ENCODE results near the gene CDH4. TPM values are rescaled to one million over a fixed set of nuclear protein-coding genes. Genes with fewer than 3 reads are reported as not detected.

Gene CDH4
- total RNA-seq, 4 donors from 2014 or later = not detected

DNA sequence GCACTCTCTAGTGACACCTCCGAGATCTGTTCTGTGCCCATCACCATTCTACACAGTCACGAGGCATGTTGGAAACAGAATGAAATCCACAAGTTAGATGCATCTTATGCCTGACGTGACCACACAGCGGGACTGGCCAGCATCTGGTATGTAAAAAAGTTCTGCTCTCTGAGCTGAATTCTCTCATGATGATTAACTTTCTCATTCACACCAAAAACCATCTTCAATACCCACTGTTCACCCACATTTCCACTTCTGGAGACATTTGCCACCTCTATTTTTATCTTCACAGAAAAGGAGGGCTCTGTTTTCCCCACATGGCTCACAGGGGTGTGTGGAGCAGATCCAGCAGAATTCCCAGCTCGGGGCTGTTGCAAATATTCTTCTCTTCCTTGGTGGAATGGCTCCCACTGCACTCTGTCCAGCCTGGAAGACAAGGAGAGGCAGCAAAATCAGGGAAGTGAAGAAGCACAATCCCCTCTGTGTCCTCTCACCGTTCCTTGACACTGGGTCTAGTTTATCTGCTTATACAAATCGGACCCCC, 510.2 kb downstream of the CDH4 start:
- intact Hi-C loops (cut with DNase I; ENCODE audit: low total_unique reads) (loop anchor here (10.0 kb wide), 1 partner anchor 483 kb away; no protein-coding TSS in a partner anchor), in situ Hi-C loops (cut with MboI; ENCODE audit: low pct_ligation_motif_present in 1 of 4, low pct_unique_long_range_greater_than_20kb in 1 of 4, low sequenced_read_pairs in 3 of 4) (no loop called here)
- H3K4me1 ChIP-seq = no peaks in the 10 kb centered on the region
- TF ChIP-seq POLR2AphosphoS5 (IDR thresholded peaks at IDR 0.05) (no peak), EP300 (IDR thresholded peaks at IDR 0.05; ENCODE audit: low read depth) (no peak), POLR2A (IDR thresholded peaks at IDR 0.05) (no peak)
- TF ChIP-seq, protein P1, sequence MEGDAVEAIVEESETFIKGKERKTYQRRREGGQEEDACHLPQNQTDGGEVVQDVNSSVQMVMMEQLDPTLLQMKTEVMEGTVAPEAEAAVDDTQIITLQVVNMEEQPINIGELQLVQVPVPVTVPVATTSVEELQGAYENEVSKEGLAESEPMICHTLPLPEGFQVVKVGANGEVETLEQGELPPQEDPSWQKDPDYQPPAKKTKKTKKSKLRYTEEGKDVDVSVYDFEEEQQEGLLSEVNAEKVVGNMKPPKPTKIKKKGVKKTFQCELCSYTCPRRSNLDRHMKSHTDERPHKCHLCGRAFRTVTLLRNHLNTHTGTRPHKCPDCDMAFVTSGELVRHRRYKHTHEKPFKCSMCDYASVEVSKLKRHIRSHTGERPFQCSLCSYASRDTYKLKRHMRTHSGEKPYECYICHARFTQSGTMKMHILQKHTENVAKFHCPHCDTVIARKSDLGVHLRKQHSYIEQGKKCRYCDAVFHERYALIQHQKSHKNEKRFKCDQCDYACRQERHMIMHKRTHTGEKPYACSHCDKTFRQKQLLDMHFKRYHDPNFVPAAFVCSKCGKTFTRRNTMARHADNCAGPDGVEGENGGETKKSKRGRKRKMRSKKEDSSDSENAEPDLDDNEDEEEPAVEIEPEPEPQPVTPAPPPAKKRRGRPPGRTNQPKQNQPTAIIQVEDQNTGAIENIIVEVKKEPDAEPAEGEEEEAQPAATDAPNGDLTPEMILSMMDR (IDR thresholded peaks at IDR 0.05) = no peak
- no peaks in the 10 kb centered on the region for H3K27me3 ChIP-seq
- DNase-seq = no peak
- H3K36me3 ChIP-seq = no peaks in the 10 kb centered on the region
- no peak overlapping the region for H3K4me3 ChIP-seq
- WGBS, 2 donors (ENCODE audit: low coverage in 1 of 2) = 54 to 68% methylated on average over 2 to 7 of the region's 7 CpGs
- no peak overlapping the region for H3K27ac ChIP-seq
- H3K9me3 ChIP-seq = no peaks in the 10 kb centered on the region

DNA sequence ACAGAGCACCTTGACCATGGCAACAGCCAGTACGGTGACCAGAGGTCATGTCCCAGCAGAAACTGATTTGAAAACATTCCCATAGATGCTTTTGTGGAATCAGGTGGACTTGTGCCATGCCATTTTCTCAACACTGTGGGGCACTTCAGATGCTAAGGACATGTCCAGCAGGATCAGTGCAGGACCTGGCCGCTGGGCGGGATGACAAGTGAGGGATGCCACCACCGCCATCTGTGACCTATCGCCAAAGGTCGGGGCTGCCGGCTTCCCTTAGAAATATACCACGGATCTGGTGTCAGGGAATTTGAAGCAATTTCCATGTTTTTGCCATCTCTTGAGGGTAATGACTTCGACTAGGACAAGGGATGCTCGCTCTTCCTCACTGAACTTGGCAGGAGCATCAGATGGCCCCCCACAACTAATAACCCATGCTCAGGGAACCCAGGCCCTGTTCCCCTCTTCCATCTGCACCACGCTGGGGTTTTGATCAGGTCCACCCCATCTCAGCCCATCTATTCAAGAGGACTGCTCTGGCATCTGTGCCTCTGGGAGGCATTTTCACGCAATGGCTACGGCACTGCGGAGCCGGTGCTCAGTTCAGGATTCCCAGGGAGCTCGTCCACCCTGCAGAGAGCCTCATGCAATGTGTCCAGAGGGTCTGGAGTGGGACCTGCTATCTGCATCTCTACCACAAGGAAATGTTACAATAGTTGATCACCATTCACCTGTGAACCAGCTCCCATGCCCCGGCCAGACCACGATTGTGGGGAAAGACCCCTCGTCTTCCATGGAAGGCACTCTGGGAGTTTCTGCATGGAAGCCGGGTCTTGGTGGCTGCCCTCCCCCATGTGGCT, 511.1 kb downstream of the CDH4 start:
- Histone ChIP-seq H3K4me3 (no peak overlapping the region), H3K27ac (no peak overlapping the region), H3K36me3 (no peaks in the 10 kb centered on the region), H3K9me3 (no peaks in the 10 kb centered on the region), H3K4me1 (no peaks in the 10 kb centered on the region), H3K27me3 (no peaks in the 10 kb centered on the region)
- DNase-seq = no peak
- TF ChIP-seq POLR2AphosphoS5 (IDR thresholded peaks at IDR 0.05) = no peak
- TF ChIP-seq, protein P1 (IDR thresholded peaks at IDR 0.05) = no peak
- TF ChIP-seq POLR2A (IDR thresholded peaks at IDR 0.05) = no peak
- TF ChIP-seq EP300 (IDR thresholded peaks at IDR 0.05; ENCODE audit: low read depth) = no peak
- 87% methylated on average over 20 of the region's 20 CpGs; no CpG with 5 or more reads in 1 of the 2 donors for WGBS, 2 donors (ENCODE audit: low coverage in 1 of 2)
- in situ Hi-C loops (cut with MboI; ENCODE audit: low pct_ligation_motif_present in 1 of 4, low pct_unique_long_range_greater_than_20kb in 1 of 4, low sequenced_read_pairs in 3 of 4) = no loop called here
- intact Hi-C loops (cut with DNase I; ENCODE audit: low total_unique reads) = loop anchor here (10.0 kb wide), 1 partner anchor 482 kb away; no protein-coding TSS in a partner anchor

DNA sequence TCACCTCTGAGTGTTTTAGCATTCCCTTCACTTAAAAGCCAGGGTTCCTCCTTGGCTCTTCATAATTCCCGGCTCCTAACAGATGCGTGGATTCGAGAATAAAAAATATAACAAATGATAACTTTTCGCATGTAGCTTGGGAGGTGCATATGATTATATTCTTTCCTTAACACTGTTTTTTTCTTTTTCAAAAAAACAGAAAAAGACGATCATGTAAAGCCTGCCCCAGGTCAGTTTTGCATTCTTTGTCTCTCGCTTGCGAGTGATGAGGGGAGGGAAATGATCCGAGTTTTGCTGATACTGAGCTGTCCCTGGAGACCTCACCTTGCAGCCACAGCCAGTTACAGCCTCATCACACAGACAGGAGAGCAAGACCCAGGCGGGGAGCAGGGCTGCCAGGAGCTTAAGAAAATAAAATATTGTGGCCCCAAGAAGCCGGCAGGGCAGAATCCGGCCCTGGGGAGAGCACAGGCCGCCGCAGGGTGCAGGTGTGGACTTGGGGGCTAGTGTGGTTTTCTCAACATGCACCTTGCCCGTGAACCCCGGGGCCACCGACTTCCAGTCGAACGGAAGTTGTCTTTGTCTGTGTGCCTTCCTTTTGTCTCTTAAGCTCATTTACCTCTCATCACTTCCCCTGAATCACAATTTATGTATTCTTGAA, 511.8 kb downstream of the CDH4 start:
- WGBS, 2 donors (ENCODE audit: low coverage in 1 of 2) = 77 to 85% methylated on average over 9 to 18 of the region's 18 CpGs
- no peak overlapping the region for H3K4me3 ChIP-seq
- no peak for DNase-seq
- intact Hi-C loops (cut with DNase I; ENCODE audit: low total_unique reads) (loop anchor here (10.0 kb wide), 1 partner anchor 481 kb away; no protein-coding TSS in a partner anchor), in situ Hi-C loops (cut with MboI; ENCODE audit: low pct_ligation_motif_present in 1 of 4, low pct_unique_long_range_greater_than_20kb in 1 of 4, low sequenced_read_pairs in 3 of 4) (no loop called here)
- TF ChIP-seq EP300 (IDR thresholded peaks at IDR 0.05; ENCODE audit: low read depth) = no peak
- H3K4me1 ChIP-seq = no peaks in the 10 kb centered on the region
- H3K27me3 ChIP-seq = no peaks in the 10 kb centered on the region
- H3K36me3 ChIP-seq = no peaks in the 10 kb centered on the region
- H3K9me3 ChIP-seq = no peaks in the 10 kb centered on the region
- H3K27ac ChIP-seq = no peak overlapping the region

DNA sequence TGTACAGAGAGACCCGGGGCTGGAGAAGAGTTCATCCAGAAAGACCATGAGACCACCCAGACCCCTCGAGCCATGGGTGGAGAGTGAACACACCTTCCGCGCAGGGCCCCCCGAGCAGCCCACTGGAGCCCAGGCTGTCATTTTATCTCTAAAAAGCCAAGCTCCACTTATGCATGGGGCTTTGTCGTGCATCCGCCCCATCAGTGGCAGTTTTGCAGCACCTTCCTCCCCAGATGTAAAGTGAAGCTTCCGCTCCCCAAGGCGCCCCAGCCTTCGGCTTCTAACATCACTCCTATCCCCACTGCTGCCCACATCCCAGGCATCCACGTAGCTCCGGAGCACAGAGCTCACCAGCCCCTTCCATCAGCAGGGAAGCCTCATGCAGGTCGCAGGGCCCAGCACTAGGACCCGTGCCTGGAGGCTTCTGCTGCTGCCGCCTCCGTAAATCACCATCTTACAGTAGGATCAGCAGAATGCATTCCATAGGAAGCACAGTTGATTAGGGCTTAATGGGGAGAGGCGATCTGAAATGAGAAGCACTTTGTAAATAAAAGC, 512.5 kb downstream of the CDH4 start:
- H3K27me3 ChIP-seq = no peaks in the 10 kb centered on the region

More for the DNA sequence above, 512.5 kb downstream of the CDH4 start:
- Histone ChIP-seq H3K9me3 (no peaks in the 10 kb centered on the region), H3K27ac (no peak overlapping the region), H3K4me1 (no peaks in the 10 kb centered on the region), H3K36me3 (no peaks in the 10 kb centered on the region), H3K4me3 (no peak overlapping the region)
- in situ Hi-C loops (cut with MboI; ENCODE audit: low pct_ligation_motif_present in 1 of 4, low pct_unique_long_range_greater_than_20kb in 1 of 4, low sequenced_read_pairs in 3 of 4) (no loop called here), intact Hi-C loops (cut with DNase I; ENCODE audit: low total_unique reads) (loop anchor here (10.0 kb wide), 1 partner anchor 480 kb away; no protein-coding TSS in a partner anchor)
- TF ChIP-seq, protein P1 (IDR thresholded peaks at IDR 0.05) = no peak
- no peak for TF ChIP-seq EP300 (IDR thresholded peaks at IDR 0.05; ENCODE audit: low read depth)
- no peak for TF ChIP-seq POLR2A (IDR thresholded peaks at IDR 0.05)
- no peak for TF ChIP-seq POLR2AphosphoS5 (IDR thresholded peaks at IDR 0.05)
- 69% methylated on average over 17 of the region's 17 CpGs; no CpG with 5 or more reads in 1 of the 2 donors for WGBS, 2 donors (ENCODE audit: low coverage in 1 of 2)
- no peak for DNase-seq
